ENCODE data around the gene OSCP1.
A peak's percentile ranks its signal among the peaks of the same experiment; 100 is the strongest.

Gene OSCP1

DNA sequence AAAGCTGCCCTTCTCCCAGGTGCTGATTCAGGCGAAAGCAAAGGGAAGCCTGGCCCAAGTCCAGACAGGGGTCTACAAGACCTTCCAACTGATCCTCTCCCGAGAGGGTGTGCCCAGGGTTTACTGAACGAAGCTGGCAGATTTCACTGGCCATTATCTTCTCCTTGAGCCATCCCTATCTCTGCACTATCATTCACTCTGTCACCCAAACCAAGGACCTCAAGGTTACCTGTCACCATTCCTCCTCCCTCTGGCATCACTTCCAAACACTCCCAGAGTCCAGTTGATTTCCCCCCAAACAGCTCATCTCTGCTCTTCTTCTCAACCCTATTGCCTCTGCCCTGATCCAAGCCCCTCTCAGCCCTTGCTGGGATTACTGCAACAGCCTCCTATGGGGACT lies 69.5 kb downstream of the OSCP1 start:
- no peak for DNase-seq

GRCh38 chr1:36380143-36380619 lies 70.1 kb downstream of the OSCP1 start:
- no peak for DNase-seq

- DNase-seq = no peak
Observed at GRCh38 chr1:36377791-36378492, 72.3 kb downstream of the OSCP1 start.

DNA sequence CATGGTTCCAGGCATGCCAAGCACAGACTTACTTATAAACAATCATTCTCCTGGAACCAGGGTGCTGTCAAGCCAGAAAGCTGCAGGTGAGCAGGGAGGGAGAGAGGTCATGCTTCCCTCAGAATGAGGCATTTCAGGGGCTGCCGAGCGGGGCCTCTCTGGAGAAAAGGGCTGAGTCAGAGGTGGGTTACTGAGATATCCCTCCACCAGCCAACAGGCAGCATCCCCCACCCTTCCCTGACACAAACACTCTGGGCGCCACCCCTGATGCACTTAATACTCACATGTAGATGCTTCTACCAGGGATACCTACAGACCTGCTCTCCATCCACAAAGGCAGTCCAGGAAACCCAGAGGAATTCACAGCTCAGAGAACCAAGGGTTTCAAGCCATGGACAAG lies 77.6 kb downstream of the OSCP1 start:
- DNase-seq = peak; percentile 11

DNA sequence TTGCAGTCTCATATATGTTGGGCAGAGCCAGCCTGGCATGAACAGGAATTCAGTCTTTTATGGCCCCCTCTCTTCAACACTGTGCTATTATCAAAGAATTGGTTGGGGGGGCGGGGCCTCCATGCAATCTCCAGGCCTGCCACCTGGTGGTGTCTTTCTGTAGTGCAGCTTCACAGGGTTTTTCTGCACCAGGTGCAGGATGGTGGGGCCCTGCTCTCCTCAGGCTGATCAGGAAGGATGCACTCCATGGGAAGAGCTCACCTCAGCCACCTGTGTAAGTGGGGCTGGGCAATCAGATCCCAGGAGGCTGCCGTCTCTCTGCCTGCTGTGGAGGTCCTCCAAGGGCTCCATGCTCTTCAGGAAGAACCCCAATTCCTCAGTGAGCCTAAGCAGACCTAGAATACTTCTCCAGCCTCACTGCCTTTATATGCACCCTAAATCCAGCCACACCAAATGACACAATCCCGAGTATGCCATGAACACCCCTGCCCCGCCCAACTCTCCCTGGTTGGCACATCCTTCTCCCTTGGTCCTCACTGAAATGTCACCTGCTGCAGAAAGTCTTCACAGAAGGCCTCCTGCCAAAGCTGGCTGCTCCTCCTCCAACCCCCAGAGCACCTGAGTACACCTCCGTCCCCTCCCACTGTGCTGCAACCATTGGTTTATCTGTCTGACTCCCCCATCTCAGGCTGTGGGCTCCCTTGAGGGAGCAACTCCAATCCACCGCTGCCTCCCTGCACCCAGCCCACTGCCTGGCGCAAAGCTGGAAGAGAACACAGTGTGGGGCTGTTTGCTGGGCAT lies 81.0 kb downstream of the OSCP1 start:
- peak; percentile 31 for DNase-seq

Measured in GDM1 (cell line).